Kidney (tissue), 14 donors: ENCODE data around the gene SYT11. TPM values are rescaled to one million over a fixed set of nuclear protein-coding genes. Genes with fewer than 3 reads are reported as not detected.

Experiments used
- DNase-seq, 5 donors: peaks; one replicate each; pipeline ENCODE4 v3.0.0-alpha.2; 2013 to 2020
- FAIRE-seq: peaks from 2 replicates; lab custom pipeline; 2012; peaks lifted over from hg19 to GRCh38; lab: Jason Lieb, UNC
- H3K27ac ChIP-seq, 2 donors: one replicate each; pipeline ENCODE4 v1.7.0; 2013; ENCODE audit warnings: low read depth in 2 of 2, low read length in 2 of 2, inconsistent platforms in 1 of 2
- H3K27me3 ChIP-seq: one replicate; pipeline ENCODE4 v1.7.1; 2013; ENCODE audit warnings: low read length, inconsistent platforms; ENCODE audit not compliant: control insufficient read depth, insufficient read depth
- H3K36me3 ChIP-seq, 3 donors: one replicate each; pipeline versions ENCODE4 v1.7.0 to v1.7.1; 2013; ENCODE audit warnings: low read length in 3 of 3, control low read depth in 1 of 3, inconsistent platforms in 1 of 3; ENCODE audit not compliant: insufficient read depth in 3 of 3, control insufficient read depth in 2 of 3
- H3K4me1 ChIP-seq, 3 donors: one replicate each; pipeline versions ENCODE4 v1.7.0 to v1.7.1; 2013; ENCODE audit warnings: low read length in 3 of 3, inconsistent platforms in 1 of 3, low read depth in 1 of 3; ENCODE audit not compliant: control insufficient read depth in 2 of 3, insufficient read depth in 2 of 3
- H3K4me3 ChIP-seq, 3 donors: one replicate each; pipeline versions ENCODE4 v1.7.0 to v1.8.1; 2013; ENCODE audit warnings: low read length in 3 of 3, control low read depth in 1 of 3, inconsistent platforms in 1 of 3
- H3K9ac ChIP-seq, 3 donors: one replicate each; pipeline versions ENCODE4 v1.7.0 to v1.7.1; 2013; ENCODE audit warnings: low read length in 3 of 3, control low read depth in 1 of 3, inconsistent platforms in 1 of 3
- H3K9me3 ChIP-seq, 3 donors: one replicate each; pipeline versions ENCODE4 v1.7.0 to v1.7.1; 2013; ENCODE audit warnings: low read length in 3 of 3, control low read depth in 1 of 3, inconsistent platforms in 1 of 3; ENCODE audit not compliant: control insufficient read depth in 2 of 3, insufficient read depth in 1 of 3
- intact Hi-C: fragments of 100-400 bp; cut with DNase I; formaldehyde crosslinking; loops from one replicate; pipeline ENCODE4 v1.11.1; 2022
- polyA plus RNA-seq: library from polyadenylated mRNA; stranded (reverse); fragments of 350-450 nt; fragmentation: Illumina TruSeq; extraction: RNeasy Lipid Tissue Mini Kit (QIAGEN cat#74804); gene quantifications from one replicate; pipeline ENCODE4 v1.2.3, GENCODE V29; 2014; ENCODE audit warnings: low read depth, low replicate concordance; ENCODE audit not compliant: insufficient read depth
- total RNA-seq: library from RNA; stranded (reverse); fragmentation: NEBNext Ultra II Directional; extraction: Animal tissue kit (Norgen Biotek cat#: 25700); gene quantifications from one replicate; pipeline ENCODE4 v1.2.1, GENCODE V29; 2021
- TF ChIP-seq, protein P1 (sequence below): IDR thresholded peaks from 3 replicates; pipeline ENCODE4 v1.5.1; 2012; ENCODE audit warnings: mild to moderate bottlenecking, moderate library complexity, borderline replicate concordance; ENCODE audit not compliant: insufficient read depth; ENCODE audit errors: extremely low read depth
- donor health status: control.
- donor health status: control.
- donor health status: control.
- donor health status: control.
- donor health status: control.
- donor health status: DM: yes; HTN: yes; CAD: no.
- donor health status: Normal renal cell carcinoma (clear cell type).

SYT11 gene
- total and polyA plus RNA-seq, 2 donors from 2014 or later = 8.4 to 16.8 TPM

DNA sequence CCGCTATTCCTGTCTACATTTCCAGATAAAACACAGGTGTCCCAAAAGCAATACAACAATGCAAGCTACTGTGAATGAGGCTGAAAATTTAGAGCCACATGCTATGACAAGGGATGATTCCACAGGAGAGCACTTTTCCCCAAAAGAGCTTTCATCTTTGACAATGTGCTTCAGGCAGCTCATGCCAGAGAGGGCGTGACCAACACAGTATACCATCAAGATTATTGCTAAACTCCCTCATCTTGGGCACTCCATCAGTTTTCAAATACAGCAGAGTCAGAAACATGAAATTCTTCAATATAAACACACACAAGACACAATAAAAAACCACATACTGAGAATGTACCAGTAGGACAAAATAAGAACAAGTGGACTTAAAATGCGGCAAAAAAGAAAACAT lies 9.0 kb upstream of the SYT11 start:
- TF ChIP-seq, protein P1, sequence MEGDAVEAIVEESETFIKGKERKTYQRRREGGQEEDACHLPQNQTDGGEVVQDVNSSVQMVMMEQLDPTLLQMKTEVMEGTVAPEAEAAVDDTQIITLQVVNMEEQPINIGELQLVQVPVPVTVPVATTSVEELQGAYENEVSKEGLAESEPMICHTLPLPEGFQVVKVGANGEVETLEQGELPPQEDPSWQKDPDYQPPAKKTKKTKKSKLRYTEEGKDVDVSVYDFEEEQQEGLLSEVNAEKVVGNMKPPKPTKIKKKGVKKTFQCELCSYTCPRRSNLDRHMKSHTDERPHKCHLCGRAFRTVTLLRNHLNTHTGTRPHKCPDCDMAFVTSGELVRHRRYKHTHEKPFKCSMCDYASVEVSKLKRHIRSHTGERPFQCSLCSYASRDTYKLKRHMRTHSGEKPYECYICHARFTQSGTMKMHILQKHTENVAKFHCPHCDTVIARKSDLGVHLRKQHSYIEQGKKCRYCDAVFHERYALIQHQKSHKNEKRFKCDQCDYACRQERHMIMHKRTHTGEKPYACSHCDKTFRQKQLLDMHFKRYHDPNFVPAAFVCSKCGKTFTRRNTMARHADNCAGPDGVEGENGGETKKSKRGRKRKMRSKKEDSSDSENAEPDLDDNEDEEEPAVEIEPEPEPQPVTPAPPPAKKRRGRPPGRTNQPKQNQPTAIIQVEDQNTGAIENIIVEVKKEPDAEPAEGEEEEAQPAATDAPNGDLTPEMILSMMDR = no peak
- no peak overlapping the region for H3K4me3 ChIP-seq
- H3K9me3 ChIP-seq = no peaks in the 10 kb centered on the region
- no peak for FAIRE-seq
- intact Hi-C loops = no loop called here
- DNase-seq = no peak
- H3K4me1 ChIP-seq = no peaks in the 10 kb centered on the region
- H3K27me3 ChIP-seq = no peaks in the 10 kb centered on the region
- H3K27ac ChIP-seq = no peak overlapping the region
- H3K36me3 ChIP-seq = peaks cover 5 to 23% (median 21%) of the 10 kb centered on the region in 3 donors
- no peak overlapping the region for H3K9ac ChIP-seq

DNA sequence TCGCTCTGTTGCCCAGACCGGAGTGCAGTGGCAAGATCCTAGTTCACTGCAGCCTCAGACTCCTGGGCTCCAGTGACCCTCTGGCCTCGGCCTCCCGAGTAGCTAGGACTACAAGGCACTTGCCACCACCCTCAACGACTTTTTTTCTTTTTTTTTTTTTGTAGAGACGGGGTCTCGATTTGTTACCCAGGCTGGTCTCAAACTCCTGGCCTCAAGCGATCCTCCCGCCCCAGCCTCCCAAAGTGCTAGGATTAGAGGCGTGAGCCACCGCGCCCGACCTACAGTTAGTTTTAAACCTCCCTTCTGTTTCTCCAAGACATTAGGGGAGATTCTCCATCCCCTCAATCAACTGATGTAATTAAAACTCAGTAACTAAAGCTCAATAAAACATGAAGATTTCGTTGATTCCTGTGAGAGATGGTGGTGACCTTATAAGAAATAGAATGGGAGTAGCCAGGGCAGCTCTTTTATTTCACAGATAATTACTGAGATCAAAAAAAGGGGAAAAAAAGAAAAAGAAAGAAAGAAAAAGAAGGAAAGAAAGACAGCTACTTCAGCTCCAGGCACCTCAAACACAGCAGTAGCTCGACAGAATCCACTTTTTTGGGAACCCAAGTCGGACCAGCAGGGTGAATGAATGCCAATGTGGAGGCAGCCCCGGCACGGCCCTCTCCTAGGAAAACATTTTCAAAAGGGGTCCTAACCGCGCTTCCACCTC lies 3.0 kb upstream of the SYT11 start:
- FAIRE-seq (no peak), DNase-seq (no peak)
- Histone ChIP-seq H3K9ac (peak overlapping the region; percentile 87 to 96 (median 88)), H3K27me3 (no peaks in the 10 kb centered on the region), H3K36me3 (peaks cover 5 to 19% (median 14%) of the 10 kb centered on the region in 3 donors), H3K4me1 (peaks cover 0 to 11% (median 5%) of the 10 kb centered on the region in 3 donors), H3K9me3 (no peaks in the 10 kb centered on the region), H3K4me3 (peak overlapping the region; percentile 88 to 96 (median 92)), H3K27ac (peak overlapping the region; percentile 84 to 86)
- intact Hi-C loops = no loop called here
- TF ChIP-seq, protein P1 = no peak

DNA sequence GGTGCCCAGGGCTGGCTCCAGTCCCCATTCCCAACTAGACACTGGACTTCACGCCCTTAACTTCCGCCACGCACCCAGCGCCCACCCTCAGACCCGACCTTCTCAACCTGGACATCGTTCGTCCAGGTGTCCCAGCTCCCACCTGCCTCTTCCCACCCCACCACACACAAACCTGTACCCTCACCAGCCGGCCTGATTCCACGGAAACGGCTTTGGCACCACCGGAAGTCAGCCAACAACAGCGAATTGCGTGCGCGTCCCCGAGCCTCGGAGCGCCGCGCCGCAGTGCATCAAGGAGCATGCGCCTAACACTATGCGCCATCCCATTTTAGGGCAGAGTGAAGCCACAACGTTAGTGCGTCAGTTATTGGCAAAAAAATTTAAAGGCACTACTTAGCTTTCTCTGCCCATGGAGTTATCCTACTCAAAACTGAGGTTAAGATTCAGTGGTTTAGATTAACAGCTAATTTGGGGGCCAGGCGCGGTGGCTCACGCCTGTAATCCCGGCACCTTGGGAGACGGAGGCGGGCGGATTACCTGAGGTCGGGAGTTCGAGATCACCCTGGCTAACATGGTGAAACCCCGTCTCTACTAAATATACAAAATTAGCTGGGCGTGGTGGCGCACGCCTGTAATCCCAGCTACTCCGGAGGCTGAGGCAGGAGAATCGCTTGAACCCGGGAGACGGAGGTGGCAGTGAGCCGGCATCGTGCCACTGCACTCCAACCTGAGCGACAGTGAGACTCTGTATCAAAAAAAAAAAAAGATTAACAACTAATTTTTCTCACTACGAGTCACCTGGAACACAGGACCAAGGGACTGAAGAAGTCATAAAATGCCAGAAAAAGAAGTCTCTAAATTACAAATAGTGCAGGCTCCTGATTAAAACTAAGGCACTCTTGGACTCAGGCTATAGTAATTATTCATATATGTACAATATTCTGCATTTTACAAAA lies 2.1 kb upstream of the SYT11 start, which contains the start of gene GON4L:
GON4L (minus strand) TSS at position 240 of the 956 bp plus-strand sequence. CDS start 3,434 bp downstream, outside the sequence.
- FAIRE-seq = no peak

More for the DNA sequence above, 2.1 kb upstream of the SYT11 start, which contains the start of gene GON4L:
- H3K4me3 ChIP-seq = peak within 1 kb of the TSS; percentile 88 to 96 (median 92)
- H3K27me3 ChIP-seq = no peaks in the 10 kb centered on the region
- peaks cover 0 to 11% (median 5%) of the 10 kb centered on the region in 3 donors for H3K4me1 ChIP-seq
- peak; percentile 90 to 98 (median 96) for DNase-seq
- TF ChIP-seq, protein P1 = no peak
- H3K9ac ChIP-seq = peak within 1 kb of the TSS; percentile 87 to 96 (median 88)
- H3K36me3 ChIP-seq = peaks cover 5 to 19% (median 14%) of the 10 kb centered on the region in 3 donors
- H3K9me3 ChIP-seq = no peaks in the 10 kb centered on the region
- intact Hi-C loops = no loop called here
- peak within 1 kb of the TSS; percentile 84 to 86 for H3K27ac ChIP-seq
